Kasumi-1 (cell line): ENCODE measurements around the gene UBN1.
"Not testable (repeated sequence)": the region's sequence is repeated elsewhere in the genome, so short reads cannot be mapped to it uniquely, and the experiment has no call there.

Experiments used
- DNase-seq, 2 experiments: peaks; one replicate each; lab custom pipeline; 2025; lab: John Stamatoyannopoulos, UW

The UBN1 gene

DNA sequence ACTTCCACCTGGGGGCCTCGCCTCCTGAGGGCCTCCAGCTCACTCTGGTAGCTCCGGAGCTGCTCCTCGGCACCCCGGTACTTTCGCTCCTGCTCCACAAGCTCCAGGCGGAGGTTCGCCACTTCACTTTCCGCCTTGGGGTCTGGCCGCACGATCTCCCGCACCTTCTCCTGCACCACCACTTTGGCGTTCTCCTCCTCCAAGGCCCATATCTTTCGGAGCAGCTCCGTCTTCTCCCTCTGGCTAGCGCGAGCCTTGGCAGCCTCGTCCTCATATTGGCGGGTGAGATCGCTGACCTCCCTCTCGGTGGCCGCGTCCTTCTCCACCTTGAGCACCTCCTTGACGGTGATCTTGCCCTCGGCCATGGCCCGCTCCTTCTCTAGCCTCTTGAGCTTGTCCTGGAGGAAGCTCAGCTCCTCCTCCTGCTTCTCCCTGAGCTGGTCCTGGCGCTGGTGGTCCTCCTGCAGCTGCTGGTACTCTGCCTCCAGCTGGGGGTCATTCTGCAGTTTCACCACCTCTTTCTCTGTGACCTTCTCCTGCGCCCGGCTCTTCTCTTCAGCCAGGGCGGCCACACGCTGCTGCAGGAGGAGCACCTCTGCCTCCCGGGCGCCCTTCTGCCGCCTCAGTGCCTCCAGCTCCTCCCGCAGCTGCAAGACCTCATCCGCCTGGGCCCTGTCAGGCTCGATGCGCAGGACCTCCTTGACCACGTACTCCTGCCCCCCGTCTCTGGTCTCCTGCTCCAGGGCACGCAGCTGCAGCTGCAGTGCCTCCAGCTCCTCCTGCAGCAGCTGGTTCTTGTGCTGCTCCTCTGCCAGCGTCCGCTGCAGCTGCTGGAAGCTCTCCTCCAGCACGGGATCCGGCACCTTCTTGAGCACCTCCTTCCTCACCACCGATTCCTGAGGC is 37.9 kb downstream of the UBN1 start:
- no peak for DNase-seq

DNA sequence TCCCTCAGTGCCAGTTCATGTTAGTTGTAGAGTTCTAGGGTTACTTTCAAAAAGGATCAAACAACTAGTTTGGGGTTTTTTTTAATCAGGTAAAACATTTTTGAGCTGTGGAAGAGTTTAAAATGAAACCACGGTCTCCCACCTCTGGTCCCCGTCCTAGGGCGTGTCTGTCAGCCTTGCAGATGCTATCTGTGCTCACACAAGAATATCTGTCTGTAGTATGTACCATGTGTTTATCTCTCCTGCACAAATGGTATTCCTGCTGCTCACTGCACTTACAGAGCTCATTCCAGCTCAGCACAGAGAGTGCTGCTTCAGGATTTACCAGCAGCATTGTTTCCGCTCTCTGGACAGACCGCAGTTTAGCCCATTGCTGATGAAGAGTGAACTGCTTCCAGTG is 38.9 kb downstream of the UBN1 start:
- no peak for DNase-seq

DNA sequence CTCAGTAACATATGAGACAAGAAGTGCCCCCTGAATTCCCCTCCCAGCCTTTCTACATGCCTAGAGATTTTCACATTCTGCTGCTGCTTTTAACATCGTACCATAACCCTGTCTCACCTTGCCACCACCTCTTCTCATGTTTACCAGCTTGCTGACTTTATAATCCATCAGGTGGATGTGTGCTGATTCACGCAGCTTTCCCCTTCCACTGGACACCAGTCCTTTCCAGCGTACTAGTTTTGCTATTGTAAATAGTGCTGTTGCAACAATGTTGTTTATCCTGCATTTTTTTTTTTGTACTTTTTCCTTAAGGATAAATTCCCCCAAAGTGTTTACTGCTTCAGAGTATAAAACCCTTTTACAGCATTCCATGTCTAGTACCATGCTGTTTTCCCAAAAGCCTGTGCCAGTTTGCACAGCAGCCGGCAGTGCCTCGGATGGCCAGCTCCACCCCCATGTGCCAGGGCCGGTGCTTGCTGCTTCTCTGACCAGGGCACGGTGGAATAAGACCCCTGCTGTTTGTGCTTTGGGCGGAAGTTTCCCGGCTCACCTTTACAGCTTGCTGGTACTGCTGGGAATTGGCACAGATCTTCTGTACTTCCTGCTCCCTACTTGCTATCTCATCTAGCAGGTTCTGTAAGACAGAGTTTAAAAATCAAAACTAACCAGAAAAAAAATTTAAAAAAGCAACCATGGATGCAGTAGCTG is 41.3 kb downstream of the UBN1 start:
- no peak for DNase-seq

DNA sequence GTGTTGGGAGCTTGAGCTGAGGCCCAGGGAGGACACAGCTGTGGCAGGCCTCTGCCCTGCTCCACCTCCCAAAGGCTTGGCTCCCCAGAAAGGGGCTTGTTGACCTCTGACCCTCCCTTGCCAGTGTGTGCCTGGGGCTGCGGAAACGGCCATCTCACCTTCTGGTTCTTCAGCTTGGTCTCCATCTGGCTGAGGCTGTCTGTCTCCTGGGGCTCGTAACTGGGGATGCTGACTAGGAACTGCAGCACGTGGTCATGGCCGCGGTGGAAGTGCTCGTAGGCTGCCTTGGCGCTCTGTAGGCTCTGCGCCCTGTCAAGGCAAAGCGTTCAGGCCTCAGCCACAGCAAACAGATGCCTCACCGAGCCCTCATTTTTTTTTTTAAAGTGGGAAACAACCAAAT is 42.7 kb downstream of the UBN1 start:
- DNase-seq = no peak

DNA sequence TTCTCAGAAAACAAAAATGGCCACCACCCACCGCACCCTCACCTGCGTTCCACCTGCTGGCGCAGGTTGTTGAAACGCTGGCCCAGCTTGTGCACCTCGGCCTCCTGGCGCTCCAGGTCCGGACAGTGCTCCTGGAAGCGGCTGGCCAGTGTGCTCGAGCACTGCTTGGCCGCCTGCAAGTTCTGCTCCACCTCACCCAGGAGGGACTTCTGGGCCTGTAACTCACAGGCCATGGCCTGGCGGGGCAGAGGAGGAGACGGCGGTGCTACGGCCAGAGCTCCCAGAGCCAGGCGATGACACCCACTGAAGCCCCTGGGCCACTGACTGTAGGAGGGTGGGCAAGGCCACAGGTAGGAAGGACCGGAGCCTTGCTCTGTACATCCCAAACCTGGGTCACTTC is 43.4 kb downstream of the UBN1 start:
- DNase-seq = no peak

DNA sequence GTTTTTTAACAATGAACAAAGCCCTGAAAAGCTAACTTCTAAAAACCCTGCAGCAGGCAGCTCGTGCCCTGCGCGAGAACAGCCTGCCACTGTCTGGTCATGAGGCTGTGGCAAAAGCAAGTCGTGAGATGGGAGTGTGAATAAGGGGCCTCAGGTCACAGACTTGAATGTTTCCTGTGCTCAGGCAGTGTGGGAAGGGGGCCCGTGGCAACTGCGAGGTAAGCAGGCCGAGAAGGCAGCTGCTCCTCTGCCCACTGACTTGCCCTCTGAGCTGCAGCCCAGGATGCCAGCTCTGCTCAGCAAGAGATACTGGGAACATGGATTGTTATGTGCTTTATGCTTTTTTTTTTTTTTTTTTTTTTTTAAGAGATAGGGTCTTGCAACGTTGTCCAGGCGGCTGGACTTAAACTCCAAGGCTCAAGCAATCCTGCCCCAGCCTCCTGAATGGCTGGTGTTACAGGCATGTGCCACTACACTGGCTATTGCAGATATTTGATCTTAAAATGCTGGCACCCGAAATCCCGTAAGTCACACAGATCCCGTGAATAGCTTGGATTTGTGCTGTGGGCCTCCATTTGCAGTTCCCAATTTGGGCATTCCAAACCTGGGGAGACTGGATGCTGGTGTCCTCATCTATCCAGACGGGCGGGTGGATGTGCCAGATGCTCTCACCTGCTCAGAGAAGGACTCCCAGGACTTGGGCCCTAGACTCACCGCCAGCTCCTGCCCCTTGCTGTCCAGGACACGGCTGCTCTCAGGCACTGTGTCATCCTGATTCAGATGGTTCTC is 44.0 kb downstream of the UBN1 start:
- DNase-seq = no peak

DNA sequence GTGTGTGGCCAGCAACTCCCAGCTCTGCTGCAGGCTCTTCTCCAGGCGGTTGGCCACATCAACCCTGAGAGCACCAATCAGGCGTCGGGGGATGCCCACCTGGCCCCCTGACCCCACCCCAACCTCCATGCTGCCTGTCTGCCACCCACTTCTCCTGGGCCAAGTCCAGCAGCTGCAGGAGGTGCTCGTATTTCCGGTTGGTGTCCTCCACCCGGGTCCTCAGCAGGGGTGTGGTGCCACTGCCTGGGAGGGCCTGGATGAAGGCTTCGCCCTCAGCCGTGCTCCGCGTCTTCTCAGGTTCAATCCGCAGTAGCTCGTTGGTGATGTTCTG is 44.6 kb downstream of the UBN1 start:
- no peak for DNase-seq

DNA sequence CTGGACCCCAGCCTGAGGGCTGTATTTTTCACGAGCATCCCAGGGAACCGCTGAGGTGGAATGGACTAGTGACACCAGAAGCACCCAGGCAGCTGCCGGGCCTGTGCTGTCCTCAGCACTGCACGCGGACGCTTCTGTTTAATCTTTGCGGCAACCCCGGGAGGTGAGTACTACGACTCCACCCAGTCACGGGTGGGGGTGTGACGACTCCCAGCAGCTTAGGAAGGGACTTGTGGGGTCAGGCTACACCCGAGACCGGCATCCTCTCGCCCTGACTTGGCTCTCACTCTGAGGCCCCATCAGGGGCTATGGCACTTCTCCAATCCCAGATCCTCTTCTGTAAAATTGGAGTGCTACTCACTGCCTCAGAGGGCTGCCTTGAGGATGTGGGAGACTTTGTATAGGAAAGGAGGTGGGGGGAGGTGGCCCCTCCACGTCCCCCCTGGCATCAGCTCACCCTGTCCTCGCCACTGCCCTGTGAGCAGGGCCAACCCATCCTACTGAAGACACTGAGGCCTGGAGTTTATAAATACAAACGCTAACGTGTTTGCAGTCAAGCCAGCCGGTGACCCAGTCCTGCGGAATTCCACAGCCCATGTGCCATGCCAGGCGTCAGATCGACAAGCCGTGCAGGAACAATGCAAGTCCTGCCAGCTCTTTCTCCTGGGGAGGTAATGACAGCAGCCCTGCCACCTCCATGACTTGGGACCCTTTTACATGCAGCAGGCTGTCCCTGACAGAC is 45.3 kb downstream of the UBN1 start:
- DNase-seq = no peak

DNA sequence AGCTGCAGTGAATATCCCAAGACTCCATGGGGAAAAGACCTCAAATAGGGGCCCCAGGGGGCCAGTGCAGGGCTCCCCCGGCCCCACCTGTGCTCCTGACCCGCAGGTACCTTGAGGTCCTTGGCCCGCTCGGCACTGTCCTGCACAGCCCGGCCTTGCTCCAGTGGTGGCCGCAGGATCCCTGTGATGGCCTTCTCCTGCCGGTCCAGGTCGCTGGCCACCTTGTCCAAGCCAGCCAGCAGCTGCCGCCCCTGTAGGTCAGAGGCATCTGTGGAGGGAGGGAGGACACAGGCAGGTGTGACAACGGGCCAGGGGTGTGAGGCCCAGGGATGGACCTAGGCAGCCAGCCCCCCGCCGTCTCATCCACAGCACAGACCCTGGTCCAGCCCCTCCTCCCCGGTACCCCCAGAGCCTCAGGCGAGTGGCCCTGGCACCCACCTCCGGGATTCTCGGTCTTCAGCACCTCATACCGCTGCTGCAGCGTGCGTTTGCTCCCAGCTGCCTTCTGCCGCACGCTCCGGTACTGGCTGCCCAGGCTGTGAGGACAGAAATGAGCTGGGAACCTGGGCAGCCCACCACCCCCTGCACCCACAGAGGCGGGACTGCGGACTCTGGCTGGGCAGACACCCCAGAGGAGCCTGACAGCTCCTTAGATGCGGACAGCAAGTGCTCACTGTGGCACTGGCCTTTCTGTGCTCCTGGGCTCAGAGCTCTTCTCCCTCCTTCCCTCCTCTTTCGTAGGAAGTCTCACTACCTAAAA is 46.0 kb downstream of the UBN1 start:
- no peak for DNase-seq

DNA sequence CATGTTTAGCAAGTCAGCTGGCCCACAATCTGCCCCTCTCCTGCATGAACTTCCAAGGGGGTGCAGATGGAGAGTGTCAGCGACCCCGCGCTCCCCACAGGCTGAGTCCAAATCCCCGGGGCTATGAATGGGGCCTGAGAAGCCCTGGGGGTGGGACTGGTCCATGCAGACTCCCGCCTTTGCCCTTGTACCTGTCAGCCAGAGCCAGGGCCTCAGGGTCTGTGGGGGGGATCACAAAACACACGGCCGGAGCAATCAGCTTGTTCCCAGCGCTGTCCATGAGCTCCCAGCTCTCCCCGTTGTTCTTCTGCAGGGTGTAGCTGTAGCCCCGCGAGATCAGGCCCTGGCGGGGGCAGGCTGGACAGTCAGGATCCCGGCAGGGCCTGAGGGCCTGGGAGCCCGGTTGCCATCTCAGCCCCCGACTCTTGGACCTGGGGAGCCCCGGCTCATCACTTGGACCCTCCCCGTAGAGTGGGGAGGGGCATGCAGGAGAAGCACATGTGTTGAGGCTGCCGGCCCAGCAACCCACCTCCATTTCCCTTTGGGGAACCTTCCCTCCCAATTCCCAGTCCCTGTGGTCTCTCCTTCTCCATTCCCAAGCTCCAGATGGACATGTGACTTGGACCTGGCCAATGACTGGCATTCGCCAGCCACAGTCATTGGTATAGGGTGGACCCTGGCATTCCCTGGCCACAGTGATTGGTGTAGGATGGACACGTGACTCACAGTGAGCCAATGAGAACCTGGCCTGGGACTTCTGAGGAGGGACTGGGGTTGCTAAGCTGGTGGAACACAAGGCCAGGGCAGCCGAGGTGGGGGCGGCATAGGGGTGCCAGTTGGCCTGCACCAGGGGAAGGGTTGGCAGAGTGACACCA is 47.2 kb downstream of the UBN1 start:
- no peak for DNase-seq

DNA sequence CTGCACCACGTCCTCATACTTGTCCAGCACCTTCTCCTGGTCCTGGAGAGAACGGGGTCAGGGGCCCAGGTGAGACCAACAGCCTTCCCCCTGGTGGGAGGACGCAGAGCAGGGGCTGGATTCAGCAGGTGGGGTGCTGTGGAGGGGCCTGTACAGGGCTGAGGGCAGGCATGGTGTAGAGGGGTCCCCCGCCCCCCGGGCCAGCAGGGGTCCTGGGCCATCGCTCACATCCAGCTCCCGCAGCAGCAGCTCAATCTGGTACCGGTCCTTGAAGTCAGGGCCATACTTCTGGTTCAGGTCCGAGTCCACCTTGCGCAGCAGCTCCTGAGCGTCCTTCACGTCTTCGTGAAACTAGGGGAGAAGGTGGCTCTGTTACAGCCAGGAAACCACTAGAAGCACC is 48.1 kb downstream of the UBN1 start:
- DNase-seq = no peak

DNA sequence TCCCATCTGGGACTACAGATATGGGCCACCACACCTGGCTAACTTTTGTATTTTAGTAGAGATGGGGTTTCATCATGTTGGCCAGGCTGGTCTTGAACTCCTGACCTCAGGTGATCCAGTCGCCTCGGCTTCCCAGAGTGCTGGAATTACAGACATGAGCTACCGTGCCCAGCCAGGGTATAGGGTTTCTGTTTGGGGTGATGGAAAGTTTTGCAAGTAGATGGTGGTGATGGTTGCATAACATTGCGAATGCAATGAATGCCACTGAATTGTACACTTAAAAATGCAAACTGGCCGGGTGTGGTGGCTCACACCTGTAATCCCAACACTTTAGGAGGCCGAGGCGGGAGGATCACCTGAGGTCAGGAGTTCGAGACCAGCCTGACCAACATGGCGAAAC is 49.5 kb downstream of the UBN1 start:
- not testable (repeated sequence) for DNase-seq

DNA sequence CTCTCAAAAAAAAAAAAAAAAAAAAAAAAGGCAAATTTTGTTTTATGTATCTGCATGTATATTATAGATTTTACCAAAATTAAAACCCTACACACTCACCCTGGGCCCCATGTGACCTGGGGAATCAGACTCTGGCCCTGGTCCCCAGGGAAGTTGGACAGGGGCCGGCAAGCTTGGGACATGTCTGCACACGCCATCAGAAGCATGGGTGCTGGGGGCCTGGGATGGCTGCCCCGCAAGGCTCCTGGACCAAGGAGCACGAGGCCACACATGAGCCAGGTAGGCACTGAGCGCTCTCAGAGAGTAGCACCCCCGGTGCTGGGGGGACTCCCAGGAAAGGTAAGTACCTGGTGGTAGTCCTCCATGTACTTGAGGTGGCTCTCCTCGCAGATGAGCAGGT is 50.0 kb downstream of the UBN1 start:
- DNase-seq = no peak

DNA sequence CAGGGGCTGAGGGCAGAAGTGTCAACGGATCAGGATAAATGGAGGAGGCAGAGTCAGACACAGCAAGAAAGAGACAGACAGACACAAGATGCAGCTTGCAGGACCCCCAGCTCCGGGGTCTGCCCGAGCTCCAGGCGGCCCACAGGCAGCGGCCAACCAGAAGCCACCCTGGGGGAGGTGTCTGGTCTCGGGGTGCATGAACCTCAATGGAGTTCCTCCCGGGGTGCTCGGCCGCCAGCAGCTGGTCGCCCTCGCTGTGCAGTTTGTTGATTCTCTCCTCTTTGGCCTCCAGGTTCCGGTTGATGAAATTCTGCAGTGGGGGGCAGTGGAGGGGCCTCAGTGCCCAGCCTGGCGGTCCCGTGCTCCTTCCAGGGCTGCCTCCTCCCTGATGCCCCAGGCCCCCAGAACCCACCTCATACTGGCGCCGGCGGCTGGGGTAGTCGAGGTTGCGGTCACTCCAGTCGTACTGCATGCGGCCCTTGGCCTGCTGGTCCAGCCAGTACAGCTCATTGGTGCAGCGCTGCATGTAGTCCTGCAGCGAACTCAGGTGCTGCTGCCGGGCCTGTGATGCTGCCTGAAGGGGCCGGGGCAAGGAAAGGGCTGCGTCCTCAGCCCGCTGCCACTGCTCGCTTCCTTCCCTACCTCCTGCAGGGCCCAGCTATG is 51.7 kb downstream of the UBN1 start:
- no peak for DNase-seq

DNA sequence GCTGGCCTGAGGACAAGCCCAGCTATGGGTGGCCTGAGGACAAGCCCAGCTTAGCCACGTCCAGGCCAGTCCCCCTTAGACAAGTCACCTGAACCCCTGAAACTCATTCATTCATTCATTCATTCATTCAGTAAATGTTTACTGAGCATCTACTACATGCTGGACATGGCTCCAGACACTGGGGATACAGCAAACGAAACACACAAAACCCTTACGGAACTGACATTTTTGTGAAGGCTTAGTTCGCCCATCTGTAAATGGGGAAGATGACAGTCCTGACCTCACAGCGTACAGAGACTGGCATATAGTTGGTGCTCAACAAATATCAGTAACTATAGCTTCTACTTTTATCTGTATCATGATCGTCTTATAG is 52.2 kb downstream of the UBN1 start:
- no peak for DNase-seq

DNA sequence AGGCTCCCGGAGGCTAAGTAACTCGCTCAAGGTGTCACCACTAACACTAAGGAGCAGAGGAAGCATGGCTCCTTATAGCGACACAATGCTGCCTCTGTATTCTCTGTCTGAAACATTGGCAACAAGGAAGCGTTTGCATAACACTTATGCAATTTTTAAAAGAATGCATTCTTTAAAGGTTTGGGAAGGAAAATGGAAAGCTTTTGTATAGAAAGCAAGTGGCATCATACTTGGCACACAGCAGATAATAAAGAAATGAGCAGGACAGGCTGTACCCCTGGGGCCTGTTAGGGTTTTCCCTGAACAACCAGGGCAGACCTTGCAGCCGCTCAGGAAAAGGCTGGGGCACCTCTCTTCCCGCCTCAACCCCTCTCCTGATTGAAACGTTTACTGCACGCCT is 52.8 kb downstream of the UBN1 start:
- no peak for DNase-seq

DNA sequence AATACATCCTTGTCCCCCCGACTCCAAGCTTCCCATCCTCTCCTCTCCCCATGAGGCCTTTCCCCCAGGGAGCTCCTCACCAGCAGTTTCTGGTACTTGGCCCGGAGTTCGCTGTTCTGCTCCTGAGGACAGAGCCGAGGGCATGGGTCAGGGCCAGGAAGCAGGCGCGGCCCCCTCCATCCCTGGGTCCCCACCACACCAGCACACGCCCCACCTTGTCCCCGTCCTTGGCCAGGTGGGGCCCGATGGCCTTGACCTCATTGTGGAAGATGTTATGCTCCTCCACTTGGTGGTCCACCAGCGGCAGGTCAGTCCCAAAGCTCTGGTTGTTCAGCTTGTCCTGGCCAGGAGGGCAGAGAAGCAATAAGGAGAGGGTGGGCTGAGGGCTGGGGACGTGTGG is 53.5 kb downstream of the UBN1 start:
- no peak for DNase-seq

DNA sequence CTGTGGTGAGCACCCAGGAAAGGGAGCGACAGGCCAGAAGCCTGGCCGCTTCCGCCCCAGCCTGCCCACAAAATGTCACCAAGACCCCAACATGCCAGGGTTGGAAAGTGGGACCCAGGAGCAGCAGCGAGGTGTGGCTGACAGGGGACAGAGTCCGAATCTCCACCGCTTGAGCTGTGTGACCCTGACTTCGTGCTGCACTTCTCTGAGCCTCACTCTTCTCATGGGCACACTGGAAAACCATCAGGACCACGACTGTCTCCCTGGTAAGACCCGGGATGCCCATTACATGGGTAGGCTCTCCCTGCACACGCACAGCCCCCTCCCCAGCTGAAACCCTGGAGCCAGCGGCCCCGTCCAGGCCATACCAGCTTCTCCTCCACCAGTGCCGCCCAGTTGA is 54.8 kb downstream of the UBN1 start:
- no peak for DNase-seq

DNA sequence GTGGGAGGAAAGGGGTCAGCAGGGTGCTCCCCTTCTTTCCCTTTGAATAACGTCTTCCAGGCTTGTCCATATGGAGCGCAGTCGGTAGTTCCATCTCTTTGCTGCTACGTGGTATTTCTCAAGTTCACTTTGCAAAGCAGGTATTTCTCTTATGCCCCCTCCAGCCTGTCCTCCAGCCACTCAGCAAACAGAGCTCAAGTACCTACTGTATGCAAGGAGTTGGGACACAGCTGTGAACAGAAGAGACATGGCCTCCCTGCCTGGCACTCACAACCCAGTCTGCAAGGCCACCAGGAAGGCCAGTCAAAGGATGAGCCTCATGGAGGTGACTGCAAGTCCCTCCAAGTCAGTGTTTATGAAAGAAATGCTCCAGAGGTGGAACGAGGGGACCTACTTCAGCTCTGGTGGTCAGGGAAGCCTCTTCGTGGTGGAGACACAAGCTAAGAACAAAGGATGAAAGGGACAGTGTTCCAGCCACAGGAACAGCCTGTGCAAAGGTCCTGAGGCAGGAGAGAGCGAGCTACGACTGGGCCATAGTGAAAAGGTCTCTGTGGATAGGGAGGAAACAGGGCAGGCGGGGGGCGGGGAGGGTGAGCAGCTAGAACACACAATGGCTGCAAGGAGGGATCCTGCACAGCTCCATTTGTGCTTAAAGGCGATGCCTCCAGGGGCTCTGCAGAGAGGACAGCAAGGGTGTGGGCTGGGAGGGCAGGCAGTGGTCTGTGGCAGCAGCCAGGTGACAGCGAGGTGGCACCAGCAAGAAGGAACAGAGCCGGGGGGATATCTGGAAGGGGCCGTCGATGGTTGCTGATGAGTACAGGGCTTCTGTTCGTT is 57.0 kb downstream of the UBN1 start:
- no peak for DNase-seq
